SK-N-SH treated with all-trans-retinoic acid at 6 μM for 48 hours (cell line): ENCODE data around the gene FOXF2.

Experiments
- ARNTL ChIP-seq: fragments of 450-650 bp; formaldehyde crosslinking; IDR thresholded peaks from 2 replicates; pipeline ENCODE4 v1.5.0; 2020; ENCODE audit warnings: low read depth, mild to moderate bottlenecking, moderate library complexity, borderline replicate concordance
- BACH2 ChIP-seq: fragments of 250-450 bp; sonication (Bioruptor Pico); IDR thresholded peaks from 2 replicates; pipeline ENCODE4 v1.9.0; 2021; ENCODE audit warnings: mild to moderate bottlenecking, borderline replicate concordance
- CREB5 ChIP-seq: fragments of 250-450 bp; sonication (Bioruptor Pico); IDR thresholded peaks from 2 replicates; pipeline ENCODE4 v1.5.1; 2020; ENCODE audit warnings: low read depth, mild to moderate bottlenecking, moderate library complexity
- CSDC2 ChIP-seq: fragments of 250-450 bp; sonication (Bioruptor Pico); IDR thresholded peaks from 2 replicates; pipeline ENCODE4 v1.5.0; 2020; ENCODE audit warnings: mild to moderate bottlenecking, moderate library complexity
- CSRNP3 ChIP-seq: fragments of 250-450 bp; sonication (Bioruptor Pico); IDR thresholded peaks from 2 replicates; pipeline ENCODE4 v1.5.1; 2021; ENCODE audit warnings: mild to moderate bottlenecking, moderate library complexity
- ESRRG ChIP-seq: fragments of 250-450 bp; sonication (Bioruptor Pico); IDR thresholded peaks from 2 replicates; pipeline ENCODE4 v1.6.1; 2021; ENCODE audit warnings: mild to moderate bottlenecking
- GLIS3 ChIP-seq: fragments of 250-450 bp; sonication (Bioruptor Pico); IDR thresholded peaks from 2 replicates; pipeline ENCODE4 v1.5.0; 2020; ENCODE audit warnings: mild to moderate bottlenecking, moderate library complexity
- PATZ1 ChIP-seq: fragments of 250-450 bp; sonication (Bioruptor Pico); IDR thresholded peaks from 2 replicates; pipeline ENCODE4 v1.8.0; 2020; ENCODE audit warnings: mild to moderate bottlenecking, moderate library complexity, borderline replicate concordance
- POU6F1 ChIP-seq: fragments of 250-450 bp; sonication (Bioruptor Pico); IDR thresholded peaks from 2 replicates; pipeline ENCODE4 v1.8.0; 2021; ENCODE audit warnings: low read depth, mild to moderate bottlenecking, moderate library complexity, borderline replicate concordance
- PPARA ChIP-seq: fragments of 250-450 bp; sonication (Bioruptor Pico); IDR thresholded peaks from 2 replicates; pipeline ENCODE4 v1.5.0; 2020; ENCODE audit warnings: mild to moderate bottlenecking, borderline replicate concordance
- TCF4 ChIP-seq: fragments of 250-450 bp; sonication (Bioruptor Pico); IDR thresholded peaks from 2 replicates; pipeline ENCODE4 v1.8.0; 2021; ENCODE audit warnings: mild to moderate bottlenecking, moderate library complexity, borderline replicate concordance
- TOX ChIP-seq: fragments of 250-450 bp; sonication (Bioruptor Pico); IDR thresholded peaks from 2 replicates; pipeline ENCODE4 v1.8.0; 2021; ENCODE audit warnings: mild to moderate bottlenecking, moderate library complexity, borderline replicate concordance
- ZFP3 ChIP-seq: fragments of 250-450 bp; sonication (Bioruptor Pico); IDR thresholded peaks from 2 replicates; pipeline ENCODE4 v1.5.0; 2020; ENCODE audit warnings: mild to moderate bottlenecking, moderate library complexity
- ZNF565 ChIP-seq: fragments of 450-650 bp; formaldehyde crosslinking; conservative IDR thresholded peaks from 2 replicates; pipeline ENCODE4 v1.5.0; 2020; ENCODE audit warnings: low read depth, mild to moderate bottlenecking, moderate library complexity

GRCh38 chr6:1382883-1383728 is 6.3 kb upstream of the FOXF2 start:
- TF ChIP-seq ZFP3 (CRISPR knock-in tag) (no peak), TOX (CRISPR knock-in tag) (no peak), PPARA (no peak), BACH2 (CRISPR knock-in tag) (no peak), TCF4 (CRISPR knock-in tag) (no peak), CSRNP3 (CRISPR knock-in tag) (no peak), ESRRG (CRISPR knock-in tag) (no peak), GLIS3 (no peak), POU6F1 (CRISPR knock-in tag) (no peak), PATZ1 (CRISPR knock-in tag) (no peak), ARNTL (no peak), ZNF565 (CRISPR knock-in tag) (no peak), CSDC2 (no peak), CREB5 (CRISPR knock-in tag) (no peak)
